Fibroblast of lung (primary cell): Measurements from ENCODE around the gene CACYBP.

Experiments used
- EZH2 ChIP-seq: IDR thresholded peaks from 2 replicates; pipeline ENCODE4 v1.5.1; 2012; ENCODE audit warnings: low read length, control low read depth, mild to moderate bottlenecking; ENCODE audit errors: missing control alignments
- TF ChIP-seq, protein P1 (sequence below), 2 donors: IDR thresholded peaks in 1 of 2; conservative IDR thresholded peaks in 1 of 2; 1 replicate in 1 of 2; 2 replicates in 1 of 2; pipeline ENCODE4 v1.5.1; 2011 to 2012; ENCODE audit warnings: low read length in 2 of 2, control low read depth in 1 of 2, inconsistent platforms in 1 of 2, low read depth in 1 of 2, mild to moderate bottlenecking in 1 of 2

DNA sequence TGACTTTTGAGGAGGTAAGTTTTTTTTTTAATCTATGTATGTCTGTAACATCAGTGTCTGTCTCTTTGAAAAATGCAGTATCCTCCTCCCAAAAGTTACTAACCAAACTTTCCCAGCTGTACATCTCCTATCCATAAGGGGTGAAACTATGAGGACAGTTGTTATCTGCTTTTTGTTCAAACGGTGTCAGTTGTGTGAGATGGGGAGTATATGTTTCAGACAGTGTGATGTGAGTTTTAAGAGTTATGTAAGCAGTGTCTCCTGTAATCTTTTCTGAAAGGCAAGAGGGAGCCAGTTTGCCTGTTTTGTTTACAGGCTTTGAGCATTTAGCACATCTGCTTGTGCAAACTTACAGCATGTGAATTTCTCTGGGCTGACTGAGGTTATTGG is 34.8 kb upstream of the CACYBP start:
- no peak for TF ChIP-seq EZH2
- TF ChIP-seq, protein P1, sequence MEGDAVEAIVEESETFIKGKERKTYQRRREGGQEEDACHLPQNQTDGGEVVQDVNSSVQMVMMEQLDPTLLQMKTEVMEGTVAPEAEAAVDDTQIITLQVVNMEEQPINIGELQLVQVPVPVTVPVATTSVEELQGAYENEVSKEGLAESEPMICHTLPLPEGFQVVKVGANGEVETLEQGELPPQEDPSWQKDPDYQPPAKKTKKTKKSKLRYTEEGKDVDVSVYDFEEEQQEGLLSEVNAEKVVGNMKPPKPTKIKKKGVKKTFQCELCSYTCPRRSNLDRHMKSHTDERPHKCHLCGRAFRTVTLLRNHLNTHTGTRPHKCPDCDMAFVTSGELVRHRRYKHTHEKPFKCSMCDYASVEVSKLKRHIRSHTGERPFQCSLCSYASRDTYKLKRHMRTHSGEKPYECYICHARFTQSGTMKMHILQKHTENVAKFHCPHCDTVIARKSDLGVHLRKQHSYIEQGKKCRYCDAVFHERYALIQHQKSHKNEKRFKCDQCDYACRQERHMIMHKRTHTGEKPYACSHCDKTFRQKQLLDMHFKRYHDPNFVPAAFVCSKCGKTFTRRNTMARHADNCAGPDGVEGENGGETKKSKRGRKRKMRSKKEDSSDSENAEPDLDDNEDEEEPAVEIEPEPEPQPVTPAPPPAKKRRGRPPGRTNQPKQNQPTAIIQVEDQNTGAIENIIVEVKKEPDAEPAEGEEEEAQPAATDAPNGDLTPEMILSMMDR (conservative IDR thresholded peaks at IDR 0.05 in 1 of 2, IDR thresholded peaks at IDR 0.05 in 1 of 2; ENCODE audit: low read depth in 1 of 2, low read length in 2 of 2): no peak
